HAP-1 (cell line): ENCODE results near the gene THSD7A.
A peak's percentile ranks its signal among the peaks of the same experiment; 100 is the strongest.

ENCODE experiments used
- DNase-seq, 2 experiments: peaks; one replicate each; pipeline ENCODE4 v3.0.0-alpha.2; 2016 to 2020; ENCODE audit warnings: low spot score in 2 of 2
- H3K27me3 ChIP-seq: fragments of 250-450 bp; sonication (Bioruptor Pico); 2 replicates; pipeline ENCODE4 v1.5.1; 2020; ENCODE audit warnings: low read depth, mild to moderate bottlenecking, moderate library complexity
- H3K36me3 ChIP-seq: fragments of 250-450 bp; sonication (Bioruptor Pico); replicated peaks from 2 replicates; pipeline ENCODE4 v1.5.1; 2020; ENCODE audit warnings: mild to moderate bottlenecking
- H3K4me1 ChIP-seq: fragments of 250-450 bp; sonication (Bioruptor Pico); 2 replicates; pipeline ENCODE4 v1.5.1; 2020; ENCODE audit warnings: mild to moderate bottlenecking
- H3K4me3 ChIP-seq: fragments of 250-450 bp; sonication (Bioruptor Pico); 2 replicates; pipeline ENCODE4 v1.5.1; 2020; ENCODE audit warnings: mild to moderate bottlenecking, moderate library complexity
- H3K9me3 ChIP-seq: fragments of 250-450 bp; sonication (Bioruptor Pico); 2 replicates; pipeline ENCODE4 v1.5.1; 2020; ENCODE audit warnings: mild to moderate bottlenecking, moderate library complexity
- in situ Hi-C: fragments of 300-500 bp; cut with MboI; formaldehyde crosslinking; loops from 3 replicates; pipeline ENCODE4 v1.14.3; 2020; ENCODE audit warnings: low sequenced_read_pairs, inconsistent platforms, mixed read lengths

The THSD7A gene

DNA sequence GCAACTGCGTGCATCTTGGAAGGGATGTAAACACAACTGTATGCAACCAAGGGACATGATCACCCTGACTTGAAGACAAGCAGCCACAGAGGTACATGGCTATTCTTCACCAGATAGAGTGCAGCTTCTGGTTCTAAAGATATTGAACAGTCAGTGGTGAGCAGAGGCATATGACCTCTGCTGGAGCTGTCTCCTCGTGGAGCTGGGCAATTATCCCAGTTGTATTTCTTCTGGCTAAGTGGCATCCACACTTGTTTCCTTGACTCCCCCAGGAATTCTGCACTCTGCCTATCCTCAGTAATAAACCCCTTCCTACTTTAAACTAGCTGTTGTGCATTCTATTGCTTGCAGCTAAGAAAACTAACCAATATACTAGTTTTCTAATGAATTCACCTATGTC lies 216.8 kb downstream of the THSD7A start:
- Histone ChIP-seq H3K4me1 (peaks cover 14% of the 10 kb centered on the region), H3K9me3 (no peaks in the 10 kb centered on the region), H3K36me3 (no peaks in the 10 kb centered on the region), H3K27me3 (no peaks in the 10 kb centered on the region), H3K4me3 (no peak overlapping the region)
- DNase-seq: no peak
- in situ Hi-C loops: no loop called here

DNA sequence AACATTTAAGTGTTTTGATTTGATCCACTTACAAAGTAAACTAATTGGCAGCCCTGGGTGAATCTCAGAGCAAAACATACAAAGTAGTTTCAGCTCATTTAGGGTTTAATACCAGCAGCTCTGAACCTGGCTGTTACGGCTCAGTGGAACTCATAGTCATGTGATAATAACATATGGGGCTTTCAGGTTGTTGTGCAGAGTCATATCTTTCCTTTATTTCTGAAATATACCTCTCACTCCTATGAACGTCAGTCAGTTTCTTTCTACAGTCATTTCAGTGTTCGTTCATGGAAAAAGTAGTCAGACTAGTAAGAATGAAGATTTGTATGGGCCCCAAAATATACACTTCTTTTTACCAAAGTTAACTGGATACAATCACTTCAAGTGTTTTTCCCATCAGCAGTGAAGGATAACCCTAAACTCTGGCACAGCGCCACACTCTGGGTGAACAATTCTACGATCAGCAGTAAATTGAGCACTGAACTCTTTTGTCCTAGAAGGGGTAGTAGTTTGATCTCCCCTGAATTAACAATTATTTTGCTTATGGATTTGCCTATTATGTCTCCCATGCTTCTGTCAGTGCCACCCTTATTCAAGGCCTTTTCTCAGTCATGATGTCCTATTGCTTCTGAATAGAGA lies 218.6 kb downstream of the THSD7A start:
- peak; percentile 83 to 88 for DNase-seq
- in situ Hi-C loops: no loop called here
- Histone ChIP-seq H3K4me3 (no peak overlapping the region), H3K27me3 (no peaks in the 10 kb centered on the region), H3K9me3 (no peaks in the 10 kb centered on the region), H3K4me1 (peaks cover 14% of the 10 kb centered on the region), H3K36me3 (no peaks in the 10 kb centered on the region)

DNA sequence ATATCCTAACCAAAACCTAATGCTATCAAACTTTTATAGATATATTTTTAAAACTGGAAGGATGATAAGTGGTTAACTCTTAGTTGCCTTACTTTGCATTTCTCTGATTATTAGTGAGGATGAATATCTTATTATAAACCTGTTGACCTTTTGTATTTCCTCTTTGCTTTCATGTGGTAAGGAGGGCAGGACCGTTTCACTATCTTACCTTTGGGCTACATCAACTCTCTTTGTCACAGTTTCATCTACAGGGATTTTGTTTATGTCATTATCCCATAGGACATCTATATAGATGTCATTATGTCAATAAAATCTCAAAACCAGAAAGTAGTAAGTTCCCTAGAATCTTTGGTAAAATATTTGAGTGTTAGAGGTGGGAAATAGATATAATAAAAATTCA lies 219.3 kb downstream of the THSD7A start:
- in situ Hi-C loops: no loop called here
- no peaks in the 10 kb centered on the region for H3K27me3 ChIP-seq
- H3K36me3 ChIP-seq: no peaks in the 10 kb centered on the region
- DNase-seq: no peak
- peaks cover 14% of the 10 kb centered on the region for H3K4me1 ChIP-seq
- no peak overlapping the region for H3K4me3 ChIP-seq
- H3K9me3 ChIP-seq: no peaks in the 10 kb centered on the region

DNA sequence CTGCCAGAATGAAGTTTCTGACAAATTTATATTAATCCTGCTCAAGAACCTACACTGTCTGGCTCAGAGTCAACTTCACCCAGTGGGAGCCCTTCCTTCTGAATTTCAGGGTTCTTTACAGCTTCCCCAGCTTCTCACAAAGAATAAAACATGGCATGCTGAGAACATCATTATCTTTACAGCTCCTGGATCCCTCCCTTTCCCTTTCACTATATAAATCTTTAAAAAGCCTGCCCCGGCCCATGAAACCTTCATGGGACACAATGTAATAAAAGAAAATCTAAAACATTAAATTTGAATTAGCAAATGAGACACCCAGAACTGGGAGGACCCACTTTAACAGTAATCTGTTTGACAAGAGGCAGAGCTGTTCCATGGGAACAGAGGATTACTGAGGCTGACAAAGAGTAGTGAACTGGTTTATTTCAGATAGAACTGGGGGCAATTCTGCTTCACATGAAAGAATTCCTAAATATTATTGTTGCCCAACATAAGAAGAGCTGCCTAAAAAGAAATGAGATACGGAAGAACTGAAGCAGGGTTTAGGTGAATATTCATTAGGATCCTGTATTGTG lies 222.8 kb downstream of the THSD7A start:
- Histone ChIP-seq H3K27me3 (no peaks in the 10 kb centered on the region), H3K4me1 (peaks cover 22% of the 10 kb centered on the region), H3K4me3 (no peak overlapping the region), H3K9me3 (no peaks in the 10 kb centered on the region), H3K36me3 (no peaks in the 10 kb centered on the region)
- in situ Hi-C loops: no loop called here
- DNase-seq: no peak

DNA sequence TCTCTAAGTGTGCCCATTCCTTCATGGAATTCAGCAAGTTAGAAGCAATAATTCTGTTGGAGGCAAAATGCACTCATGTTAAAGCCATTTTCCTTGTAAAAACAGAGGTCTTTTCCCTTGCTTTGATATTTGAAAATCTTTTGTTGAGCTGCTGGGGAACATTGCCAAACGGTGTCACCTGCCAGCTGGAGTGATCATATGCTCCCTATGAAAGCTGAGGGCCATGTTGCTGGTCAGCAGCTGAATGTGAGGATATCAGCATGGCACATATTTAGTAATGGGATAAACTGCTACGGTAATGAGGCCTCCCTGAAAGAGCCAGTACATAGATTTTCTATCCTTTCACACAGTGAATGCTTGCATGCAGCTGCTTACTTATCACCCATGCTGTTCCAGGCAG lies 224.3 kb downstream of the THSD7A start:
- Histone ChIP-seq H3K36me3 (no peaks in the 10 kb centered on the region), H3K4me1 (peaks cover 14% of the 10 kb centered on the region), H3K27me3 (no peaks in the 10 kb centered on the region), H3K9me3 (no peaks in the 10 kb centered on the region), H3K4me3 (no peak overlapping the region)
- in situ Hi-C loops: no loop called here
- no peak for DNase-seq

DNA sequence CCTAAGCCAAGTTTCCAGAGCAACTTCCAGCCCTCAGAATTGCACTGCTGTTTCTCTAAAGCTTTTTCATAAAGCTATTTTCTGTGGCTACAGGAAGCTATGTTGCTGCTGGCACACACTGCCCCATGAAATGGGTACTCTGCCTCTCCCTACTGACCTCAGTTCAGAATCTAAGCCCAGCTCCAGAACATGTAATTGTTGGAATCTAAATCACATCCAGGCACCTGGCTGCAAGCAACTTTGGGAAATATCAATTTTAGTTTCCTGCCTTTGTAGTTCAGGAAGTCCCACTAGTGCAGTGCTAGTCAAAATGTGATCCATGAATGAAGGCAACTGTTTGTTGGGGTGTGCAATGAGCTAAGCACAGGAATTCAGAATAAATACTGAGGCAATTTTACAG lies 226.2 kb downstream of the THSD7A start:
- H3K36me3 ChIP-seq: no peaks in the 10 kb centered on the region
- no peak for DNase-seq
- no peak overlapping the region for H3K4me3 ChIP-seq
- no peaks in the 10 kb centered on the region for H3K9me3 ChIP-seq
- in situ Hi-C loops: no loop called here
- H3K27me3 ChIP-seq: no peaks in the 10 kb centered on the region
- H3K4me1 ChIP-seq: peaks cover 11% of the 10 kb centered on the region

DNA sequence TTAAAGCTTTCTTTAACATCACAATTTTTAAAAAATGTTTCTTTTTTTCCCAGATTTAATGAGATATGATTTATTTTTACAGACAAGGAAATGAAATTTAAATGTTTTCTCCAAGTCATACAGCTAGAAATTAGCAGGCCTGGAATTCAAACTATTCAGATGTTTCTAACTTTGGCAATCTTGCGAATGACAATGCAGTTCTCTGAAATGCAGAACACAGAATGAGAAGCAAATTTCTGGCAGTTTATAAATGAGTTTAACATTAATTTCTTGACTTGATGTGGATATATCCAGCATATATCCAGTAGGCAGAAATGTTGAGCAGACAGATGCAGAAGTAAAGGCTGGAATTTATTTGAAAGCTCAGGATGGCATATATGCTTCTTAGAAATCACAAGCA lies 227.5 kb downstream of the THSD7A start:
- Histone ChIP-seq H3K36me3 (no peaks in the 10 kb centered on the region), H3K4me1 (peaks cover 11% of the 10 kb centered on the region), H3K4me3 (no peak overlapping the region), H3K27me3 (no peaks in the 10 kb centered on the region), H3K9me3 (no peaks in the 10 kb centered on the region)
- peak in 1 of 2 experiments; percentile 10 for DNase-seq
- in situ Hi-C loops: no loop called here

DNA sequence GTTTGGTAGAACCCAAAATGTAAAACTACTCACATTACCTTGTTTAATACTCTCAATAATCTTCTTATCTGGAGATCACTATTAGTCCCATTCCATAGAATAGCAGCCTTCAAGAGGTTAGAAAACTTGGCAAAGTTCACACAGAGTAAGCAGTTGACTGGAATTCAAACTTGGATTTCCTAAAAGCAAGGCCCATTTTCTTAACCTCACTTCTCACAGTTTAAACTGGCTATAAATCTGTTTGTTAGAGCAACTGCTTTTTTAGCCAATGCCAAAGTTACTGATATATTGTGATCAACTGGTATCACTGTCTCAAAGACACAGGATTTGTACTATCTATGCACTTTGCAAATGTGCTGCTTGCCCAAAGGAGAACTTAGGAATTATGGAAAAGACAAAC lies 230.2 kb downstream of the THSD7A start:
- Histone ChIP-seq H3K36me3 (no peaks in the 10 kb centered on the region), H3K27me3 (no peaks in the 10 kb centered on the region), H3K4me1 (peaks cover 11% of the 10 kb centered on the region), H3K9me3 (no peaks in the 10 kb centered on the region), H3K4me3 (no peak overlapping the region)
- in situ Hi-C loops: no loop called here
- no peak for DNase-seq

DNA sequence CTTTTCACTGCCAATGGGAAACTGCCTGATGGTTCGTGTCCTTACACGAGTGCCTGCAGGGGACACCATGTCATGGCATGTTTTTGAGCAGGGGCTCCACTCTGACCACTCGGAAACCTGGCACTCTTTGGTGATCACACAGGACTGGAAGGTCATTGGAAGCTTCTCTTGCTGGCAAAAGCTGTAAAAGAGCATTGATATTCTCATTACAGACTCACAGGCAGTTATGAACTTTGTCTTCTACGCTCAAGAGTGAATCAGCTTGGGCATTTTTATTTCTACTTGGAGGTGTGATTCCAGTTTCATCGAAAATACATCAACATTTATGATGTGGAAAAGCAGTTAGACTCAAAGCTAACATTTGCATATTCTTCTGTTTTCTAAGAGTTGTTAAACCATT lies 238.7 kb downstream of the THSD7A start:
- no peak overlapping the region for H3K4me3 ChIP-seq
- in situ Hi-C loops: no loop called here
- no peak for DNase-seq

DNA sequence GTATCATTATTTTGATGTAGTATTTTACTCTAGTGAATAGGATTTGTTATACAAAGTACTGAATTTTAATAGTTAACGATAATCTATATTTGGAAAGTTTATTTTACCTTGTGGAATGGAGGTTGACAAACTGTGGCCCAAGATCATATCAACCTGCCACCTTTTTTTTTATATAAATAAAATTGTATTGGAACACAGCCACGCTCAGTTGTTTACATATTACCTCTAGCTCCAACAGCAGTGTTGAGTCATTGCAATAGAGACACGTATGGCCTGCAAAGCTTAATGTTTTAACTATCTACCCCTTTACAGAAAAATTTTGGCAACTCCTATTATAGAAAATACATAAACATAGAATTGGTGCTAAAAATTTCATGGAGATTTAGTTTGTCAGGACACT lies 239.3 kb downstream of the THSD7A start:
- Histone ChIP-seq H3K9me3 (no peaks in the 10 kb centered on the region), H3K4me3 (no peak overlapping the region), H3K4me1 (peaks cover 2% of the 10 kb centered on the region; the same call in 1 of the 2 replicates), H3K36me3 (no peaks in the 10 kb centered on the region), H3K27me3 (no peaks in the 10 kb centered on the region)
- DNase-seq: no peak
- in situ Hi-C loops: no loop called here

More for the DNA sequence above, 238.7 kb downstream of the THSD7A start:
- no peaks in the 10 kb centered on the region for H3K36me3 ChIP-seq
- H3K27me3 ChIP-seq: no peaks in the 10 kb centered on the region
- no peaks in the 10 kb centered on the region for H3K4me1 ChIP-seq
- H3K9me3 ChIP-seq: no peaks in the 10 kb centered on the region

DNA sequence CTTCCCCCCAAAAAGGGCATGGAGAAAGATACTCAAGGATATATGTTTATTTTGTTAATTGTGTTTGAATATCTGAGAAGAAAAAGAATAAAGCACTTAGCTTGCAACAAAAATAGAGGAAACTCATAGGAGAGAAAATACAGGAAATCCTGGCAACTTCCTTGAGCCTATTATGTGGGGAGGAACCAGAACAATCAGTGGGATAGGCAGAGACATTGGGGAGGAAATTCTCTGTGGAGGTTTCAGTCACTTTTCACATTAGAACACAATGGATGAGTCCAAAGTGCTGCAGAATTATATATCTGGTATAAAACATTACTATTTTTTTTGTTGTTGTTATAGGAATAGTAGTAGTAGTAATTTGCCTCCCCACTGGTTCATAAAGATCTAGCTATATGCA lies 240.1 kb downstream of the THSD7A start:
- H3K36me3 ChIP-seq: no peaks in the 10 kb centered on the region
- in situ Hi-C loops: no loop called here
- H3K4me3 ChIP-seq: no peak overlapping the region
- H3K27me3 ChIP-seq: no peaks in the 10 kb centered on the region
- no peak for DNase-seq
- H3K4me1 ChIP-seq: peaks cover 2% of the 10 kb centered on the region; the same call in 1 of the 2 replicates
- no peaks in the 10 kb centered on the region for H3K9me3 ChIP-seq

DNA sequence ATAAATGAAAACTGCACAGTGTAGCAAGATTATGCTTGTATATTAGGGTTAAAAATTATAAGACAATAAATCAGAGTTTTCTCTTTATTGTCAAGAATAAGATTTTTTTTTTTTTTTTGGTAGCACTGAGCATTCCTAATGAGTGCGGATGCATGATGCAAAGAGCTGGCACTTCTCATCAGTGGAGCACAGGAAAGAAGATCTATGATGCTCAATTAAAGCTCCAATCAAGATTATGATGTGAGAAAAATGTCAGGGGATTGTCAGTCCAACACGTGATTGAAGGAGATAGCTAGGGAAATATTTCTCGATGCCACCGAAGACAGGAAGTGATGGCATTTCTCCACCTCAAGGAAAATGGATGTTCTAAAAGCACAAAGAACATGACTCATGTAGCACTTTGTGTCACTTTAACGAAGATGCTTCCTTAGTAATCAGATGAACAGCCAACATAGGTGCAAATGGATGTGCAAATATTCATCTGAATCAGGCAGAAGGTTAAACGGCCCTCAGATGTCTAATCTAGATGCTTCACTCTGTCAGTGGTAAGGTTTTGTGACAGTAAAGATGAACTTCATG lies 240.9 kb downstream of the THSD7A start:
- no peak for DNase-seq
- Histone ChIP-seq H3K36me3 (no peaks in the 10 kb centered on the region), H3K9me3 (no peaks in the 10 kb centered on the region), H3K27me3 (no peaks in the 10 kb centered on the region), H3K4me3 (no peak overlapping the region), H3K4me1 (peaks cover 2% of the 10 kb centered on the region; the same call in 1 of the 2 replicates)
- in situ Hi-C loops: no loop called here

DNA sequence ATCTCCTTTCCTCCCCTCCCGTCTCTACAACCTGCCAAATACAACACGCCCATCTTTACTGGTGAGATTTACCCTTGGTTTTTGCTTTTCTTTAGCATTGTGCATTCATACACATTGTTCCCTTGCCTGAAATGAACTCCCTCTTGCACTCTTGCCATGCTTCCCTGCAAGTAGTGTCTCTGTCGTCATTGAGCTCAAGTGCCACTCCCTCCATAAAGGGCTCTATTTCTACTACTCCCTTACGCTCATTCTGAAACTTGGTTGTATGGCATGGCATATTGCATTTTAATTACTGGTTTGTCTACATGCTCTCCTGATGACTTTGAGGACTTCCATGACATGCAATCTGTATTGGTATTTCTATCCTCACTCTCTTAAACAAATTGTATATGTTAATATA lies 242.7 kb downstream of the THSD7A start:
- in situ Hi-C loops: no loop called here
- H3K9me3 ChIP-seq: no peaks in the 10 kb centered on the region
- no peak for DNase-seq
- no peak overlapping the region for H3K4me3 ChIP-seq
- no peaks in the 10 kb centered on the region for H3K36me3 ChIP-seq
- H3K27me3 ChIP-seq: no peaks in the 10 kb centered on the region
- peaks cover 2% of the 10 kb centered on the region; the same call in 1 of the 2 replicates for H3K4me1 ChIP-seq

DNA sequence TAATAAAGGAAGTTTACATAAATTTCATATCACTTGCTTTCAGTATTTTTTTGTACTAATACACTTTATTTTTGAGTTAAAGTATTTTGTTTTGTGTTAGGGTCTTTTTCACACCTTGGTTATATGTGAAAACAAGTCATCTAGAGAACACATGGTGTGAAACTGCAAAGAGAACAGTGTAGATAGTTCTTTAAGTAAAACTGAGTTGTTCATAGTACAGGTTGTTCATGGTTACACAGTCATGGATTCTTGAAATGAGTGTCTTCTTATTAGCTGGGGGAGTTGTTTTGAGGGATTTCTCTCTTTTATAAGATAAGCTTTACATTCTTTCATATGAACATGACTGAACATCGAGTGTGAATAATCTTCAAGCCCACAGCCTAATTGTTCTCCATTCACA lies 244.2 kb downstream of the THSD7A start:
- H3K27me3 ChIP-seq: no peaks in the 10 kb centered on the region
- H3K4me3 ChIP-seq: no peak overlapping the region
- in situ Hi-C loops: no loop called here
- no peaks in the 10 kb centered on the region for H3K36me3 ChIP-seq
- peaks cover 2% of the 10 kb centered on the region; the same call in 1 of the 2 replicates for H3K4me1 ChIP-seq
- DNase-seq: no peak
- H3K9me3 ChIP-seq: no peaks in the 10 kb centered on the region
